PFSK-1 (cell line): ENCODE data around the gene ADNP2. TPM values are rescaled to one million over a fixed set of nuclear protein-coding genes. Genes with fewer than 3 reads are reported as not detected.

Experiments used
- FOXP2 ChIP-seq: optimal IDR thresholded peaks from 2 replicates; pipeline ENCODE3; 2011; ENCODE audit warnings: borderline replicate concordance, control low read depth, inconsistent platforms; ENCODE audit not compliant: insufficient read depth; ENCODE audit errors: extremely low read length, extremely low read depth
- POLR2AphosphoS5 ChIP-seq: IDR thresholded peaks from 2 replicates; pipeline ENCODE4 v1.6.1; 2012; ENCODE audit warnings: low read depth, mild to moderate bottlenecking, control low read depth, low read length, moderate library complexity
- REST ChIP-seq, 2 experiments: IDR thresholded peaks; 2 replicates each; pipeline versions ENCODE4 v1.6.1 to v1.8.0; 2011 to 2012; ENCODE audit warnings: low read depth in 2 of 2, low read length in 2 of 2, control low read depth in 1 of 2, inconsistent platforms in 1 of 2, mild to moderate bottlenecking in 1 of 2, moderate library complexity in 1 of 2; ENCODE audit not compliant: insufficient read depth in 1 of 2
- SIN3A ChIP-seq: IDR thresholded peaks from 2 replicates; pipeline ENCODE4 v1.6.1; 2012; ENCODE audit warnings: mild to moderate bottlenecking, low read length, moderate library complexity, borderline replicate concordance; ENCODE audit not compliant: insufficient read depth
- TAF1 ChIP-seq: IDR thresholded peaks from 2 replicates; pipeline ENCODE4 v1.6.1; 2012; ENCODE audit warnings: low read length, control low read depth, borderline replicate concordance; ENCODE audit not compliant: insufficient read depth
- polyA plus RNA-seq: library from polyadenylated mRNA; unstranded; fragments of >200 nt; gene quantifications from one replicate; pipeline ENCODE4 v1.2.1, GENCODE V29; 2012; ENCODE audit warnings: low read depth, missing spikeins; ENCODE audit not compliant: insufficient read length

ADNP2 gene
- 12.7 TPM for polyA plus RNA-seq

GRCh38 chr18:80108739-80109675, at the start of gene ADNP2:
Gene ADNP2 (plus strand): TSS chr18:80109262. CDS start chr18:80117543, 8,281 bp downstream.
- peak; percentile 66 for TF ChIP-seq POLR2AphosphoS5
- TF ChIP-seq SIN3A, result no peak
- TF ChIP-seq FOXP2, result peak; percentile 13
- no peak for TF ChIP-seq REST (IDR thresholded peaks at IDR 0.05; ENCODE audit: insufficient read depth in 1 of 2, low read depth in 2 of 2, low read length in 2 of 2)
- TF ChIP-seq TAF1, result peak; percentile 57; the same call in 1 of the 2 replicates

- no peak for TF ChIP-seq FOXP2
- TF ChIP-seq TAF1, result no peak
- no peak for TF ChIP-seq SIN3A
- no peak for TF ChIP-seq POLR2AphosphoS5
- TF ChIP-seq REST (IDR thresholded peaks at IDR 0.05; ENCODE audit: insufficient read depth in 1 of 2, low read depth in 2 of 2, low read length in 2 of 2), result no peak
Observed at GRCh38 chr18:80059945-80060344, 49.1 kb upstream of the ADNP2 start.

- no peak for TF ChIP-seq TAF1
- no peak for TF ChIP-seq REST (IDR thresholded peaks at IDR 0.05; ENCODE audit: insufficient read depth in 1 of 2, low read depth in 2 of 2, low read length in 2 of 2)
- no peak for TF ChIP-seq FOXP2
- TF ChIP-seq POLR2AphosphoS5, result no peak
- no peak for TF ChIP-seq SIN3A
Observed at GRCh38 chr18:80065705-80066104, 43.4 kb upstream of the ADNP2 start.

GRCh38 chr18:80067321-80067720, 41.7 kb upstream of the ADNP2 start:
- TF ChIP-seq SIN3A, result no peak

- TF ChIP-seq SIN3A (no peak), FOXP2 (no peak)
Observed at GRCh38 chr18:80067897-80068296, 41.2 kb upstream of the ADNP2 start.
